Measurements from ENCODE around the gene WRAP73. TPM values are rescaled to one million over a fixed set of nuclear protein-coding genes. Genes with fewer than 3 reads are reported as not detected.

Gene WRAP73
- total RNA-seq, 1 donor from 2014 or later: 26.7 TPM

DNA sequence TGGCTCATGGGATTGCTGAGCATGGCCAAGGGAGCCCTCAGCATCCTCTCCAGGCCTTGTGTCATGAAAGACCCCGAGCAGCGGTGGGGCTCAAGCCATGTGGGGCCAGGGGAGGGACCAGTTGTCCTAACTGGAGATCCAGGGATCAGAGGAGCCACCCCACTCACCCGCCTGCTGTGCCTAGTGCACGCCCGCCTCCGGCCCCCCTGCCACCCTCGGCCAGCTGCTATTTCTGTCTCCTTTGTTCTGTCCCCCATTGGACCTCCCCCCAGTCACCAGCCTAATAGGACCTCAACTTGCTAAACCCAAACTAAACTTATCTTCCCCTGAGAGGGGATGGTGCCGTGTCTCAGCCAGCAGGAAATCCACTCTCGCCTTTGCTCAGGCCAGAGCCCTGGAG is 46.8 kb upstream of the WRAP73 start:
- no peaks in the 10 kb centered on the region for H3K36me3 Mint-ChIP-seq
- peaks cover 5% of the 10 kb centered on the region for H3K4me1 Mint-ChIP-seq (ENCODE audit: unreplicated experiment)
- TF ChIP-seq CTCF (conservative IDR thresholded peaks at IDR 0.05): no peak
- peaks cover 28% of the 10 kb centered on the region for H3K27me3 Mint-ChIP-seq
- no peak overlapping the region for H3K27ac Mint-ChIP-seq
- H3K4me3 Mint-ChIP-seq: no peak overlapping the region
- DNase-seq (ENCODE audit: extremely low spot score, unreplicated experiment): no peak
- no peaks in the 10 kb centered on the region for H3K9me3 Mint-ChIP-seq

DNA sequence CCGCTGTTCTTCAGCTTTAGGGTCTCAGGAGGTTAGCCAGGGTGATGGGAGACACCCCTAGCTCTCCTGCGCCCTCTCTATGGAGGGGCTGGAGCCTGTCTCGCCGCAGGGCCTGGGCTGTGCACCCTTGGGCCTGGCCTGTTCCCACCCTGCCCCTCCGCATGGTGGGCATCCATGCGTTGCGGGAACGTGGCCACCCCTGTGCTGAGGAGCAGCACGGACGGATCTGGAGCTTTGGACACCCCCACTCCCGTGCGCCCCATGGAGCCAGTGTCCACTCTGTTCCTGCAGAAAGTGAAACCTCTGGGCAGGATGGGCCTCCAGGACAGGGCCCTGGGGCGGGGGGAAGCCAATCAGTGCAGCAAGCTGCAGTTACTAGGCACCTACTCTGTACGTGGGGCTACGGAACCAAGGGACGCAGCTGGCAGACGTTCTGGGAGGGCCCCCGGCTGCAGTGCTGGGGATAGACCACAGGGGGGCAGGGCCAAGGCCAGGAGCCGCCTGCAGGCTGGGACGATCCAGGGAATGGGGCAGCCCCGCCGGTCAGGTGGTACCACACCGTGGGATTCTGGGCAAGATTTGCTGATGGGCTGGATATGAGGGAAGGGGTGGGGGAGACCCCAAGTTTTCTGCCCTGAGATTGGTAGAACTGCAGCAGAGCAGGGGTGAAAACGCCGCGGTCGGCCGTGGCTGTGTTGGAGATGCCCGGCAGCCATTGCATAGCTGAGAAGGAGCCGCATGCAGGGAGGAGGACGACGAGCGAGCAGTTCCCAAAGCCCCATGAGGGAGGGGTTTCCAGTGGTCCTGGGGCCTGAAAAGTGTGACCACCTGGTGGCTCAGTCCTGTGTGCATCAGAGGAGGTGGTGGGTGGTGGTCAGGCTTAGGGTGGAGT is 45.7 kb upstream of the WRAP73 start:
- Mint-ChIP-seq H3K27ac (no peak overlapping the region), H3K4me3 (peak overlapping the region; percentile 45), H3K27me3 (peaks cover 29% of the 10 kb centered on the region), H3K4me1 (ENCODE audit: unreplicated experiment) (peaks cover 5% of the 10 kb centered on the region), H3K9me3 (no peaks in the 10 kb centered on the region), H3K36me3 (no peaks in the 10 kb centered on the region)
- TF ChIP-seq CTCF (conservative IDR thresholded peaks at IDR 0.05): peak; percentile 84
- DNase-seq (ENCODE audit: extremely low spot score, unreplicated experiment): no peak

GRCh38 chr1:3693321-3693720 is 43.4 kb upstream of the WRAP73 start:
- Mint-ChIP-seq H3K9me3 (no peaks in the 10 kb centered on the region), H3K27ac (no peak overlapping the region), H3K36me3 (no peaks in the 10 kb centered on the region), H3K4me1 (ENCODE audit: unreplicated experiment) (peaks cover 6% of the 10 kb centered on the region), H3K27me3 (peaks cover 19% of the 10 kb centered on the region), H3K4me3 (no peak overlapping the region)
- no peak for DNase-seq (ENCODE audit: extremely low spot score, unreplicated experiment)
- TF ChIP-seq CTCF (conservative IDR thresholded peaks at IDR 0.05): no peak

DNA sequence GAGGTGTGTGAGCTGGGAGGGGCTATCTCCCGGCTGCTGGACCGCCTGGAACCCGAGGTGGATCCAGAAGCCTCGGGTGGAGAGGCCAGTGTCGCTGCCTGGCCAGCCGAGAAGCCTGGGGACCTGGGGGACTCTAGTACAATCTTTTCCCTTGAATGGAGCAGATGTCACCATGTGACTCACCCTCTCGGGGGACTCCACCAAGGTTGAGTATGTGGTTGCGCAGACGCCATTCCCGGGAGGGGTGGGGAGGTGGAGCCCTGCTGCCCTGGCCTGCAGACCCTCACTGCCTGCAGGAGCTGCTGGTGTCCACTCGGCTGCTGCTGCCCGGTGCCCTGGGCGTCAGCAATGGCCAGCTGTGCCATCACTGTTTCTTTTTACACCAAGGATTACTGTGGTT is 42.7 kb upstream of the WRAP73 start:
- Mint-ChIP-seq H3K27me3 (peaks cover 16% of the 10 kb centered on the region), H3K36me3 (no peaks in the 10 kb centered on the region), H3K9me3 (no peaks in the 10 kb centered on the region), H3K4me3 (no peak overlapping the region), H3K4me1 (ENCODE audit: unreplicated experiment) (peaks cover 4% of the 10 kb centered on the region), H3K27ac (no peak overlapping the region)
- no peak for DNase-seq (ENCODE audit: extremely low spot score, unreplicated experiment)
- TF ChIP-seq CTCF (conservative IDR thresholded peaks at IDR 0.05): no peak

DNA sequence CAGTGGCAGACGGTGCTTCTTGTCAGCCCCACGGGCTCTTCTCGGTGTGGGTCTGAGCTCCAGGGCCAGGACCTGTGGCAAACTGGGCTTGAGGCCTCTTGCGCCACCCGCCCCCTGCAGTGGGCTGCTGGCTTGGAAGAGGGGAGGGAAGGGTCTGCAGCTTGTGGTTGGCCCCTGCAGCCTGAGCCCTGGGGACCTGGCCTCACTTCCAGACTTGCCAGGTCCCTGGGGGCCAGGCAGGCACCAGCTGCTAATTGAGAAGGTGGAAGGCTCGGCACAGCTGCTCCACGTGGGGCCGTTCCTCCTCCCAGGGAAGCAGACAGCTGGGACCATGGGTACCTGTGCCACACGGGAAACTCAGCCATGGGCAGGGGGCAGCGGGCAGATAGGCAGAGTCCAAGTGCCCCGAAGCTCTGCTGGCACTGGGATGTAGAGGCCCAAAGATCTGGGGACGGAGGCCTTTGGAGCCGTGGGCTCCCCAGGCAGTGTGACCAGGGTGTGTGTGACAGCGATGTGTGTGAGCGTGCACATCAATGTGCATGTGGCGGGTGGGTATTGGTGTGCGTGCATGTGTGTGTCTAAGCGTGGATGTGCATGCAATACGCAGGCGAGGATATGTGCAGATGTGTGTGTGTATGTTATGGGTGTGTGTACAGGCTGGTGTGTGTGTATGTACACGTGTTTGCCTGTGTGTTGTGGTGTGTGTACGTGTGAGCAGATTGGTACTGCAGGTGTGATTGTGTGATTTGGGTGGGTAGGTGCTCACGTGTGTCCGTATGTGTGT is 41.7 kb upstream of the WRAP73 start:
- Mint-ChIP-seq H3K9me3 (no peaks in the 10 kb centered on the region), H3K27ac (no peak overlapping the region)

More for the DNA sequence above, 41.7 kb upstream of the WRAP73 start:
- no peak for DNase-seq (ENCODE audit: extremely low spot score, unreplicated experiment)
- Mint-ChIP-seq H3K4me1 (ENCODE audit: unreplicated experiment) (peaks cover 4% of the 10 kb centered on the region), H3K4me3 (no peak overlapping the region), H3K36me3 (no peaks in the 10 kb centered on the region), H3K27me3 (peaks cover 13% of the 10 kb centered on the region)
- TF ChIP-seq CTCF (conservative IDR thresholded peaks at IDR 0.05): no peak
